Superior temporal gyrus (tissue), 1 donor: Measurements from ENCODE around the gene PRDM16.
"Not testable (repeated sequence)": the region's sequence is repeated elsewhere in the genome, so short reads cannot be mapped to it uniquely, and the experiment has no call there.

ENCODE experiments used
- DNase-seq: peaks from one replicate; pipeline ENCODE4 v3.0.0-alpha.2; 2016; ENCODE audit errors: extremely low spot score

Gene PRDM16

DNA sequence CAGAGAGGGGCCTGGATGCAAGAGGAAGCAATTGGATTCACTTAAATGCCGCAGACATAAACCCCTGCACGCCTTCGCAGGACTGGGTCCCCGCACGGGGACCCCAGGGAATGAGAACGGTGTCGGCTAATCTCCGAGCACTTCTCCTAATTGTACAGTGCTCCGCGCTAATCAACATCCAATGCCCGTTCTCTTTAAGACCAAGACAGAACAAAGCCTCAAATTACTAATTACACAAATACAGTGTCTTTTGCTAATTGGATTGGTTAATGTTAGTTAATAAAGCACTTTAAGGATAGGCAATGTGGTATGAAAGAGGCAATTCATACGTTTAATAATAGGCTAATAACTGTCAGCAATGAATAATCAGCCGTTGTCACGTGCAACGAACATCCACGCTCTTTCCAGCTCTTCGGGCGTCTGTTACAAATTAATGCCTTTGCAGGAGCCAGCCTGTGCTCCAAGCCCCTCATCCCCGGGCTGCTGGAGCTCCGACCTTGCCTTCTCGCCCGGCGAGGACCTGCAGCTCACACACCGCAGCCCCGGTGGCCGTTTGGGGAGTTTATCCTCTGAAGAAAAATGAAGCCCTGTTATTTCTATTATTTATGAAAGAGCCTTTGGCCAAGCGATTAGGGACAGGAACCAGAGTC lies 157.8 kb downstream of the PRDM16 start:
- no peak for DNase-seq

DNA sequence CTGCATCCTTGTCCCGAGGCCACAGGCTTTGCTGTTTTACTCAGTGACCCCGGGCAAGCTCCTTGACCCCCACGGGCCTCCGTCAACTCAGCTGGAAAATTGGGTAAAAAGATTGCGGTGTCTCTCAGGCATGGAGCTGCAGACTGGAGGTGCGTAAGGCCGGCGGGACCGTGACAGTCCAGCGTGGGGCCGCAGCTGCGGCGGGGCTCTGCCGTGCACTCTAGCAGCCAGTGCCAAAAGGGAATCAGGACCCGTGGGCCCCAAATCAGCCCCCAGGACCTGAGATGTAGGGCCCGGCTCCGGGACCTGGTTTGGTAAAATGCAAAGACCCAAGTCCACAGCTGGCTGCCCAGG lies 158.3 kb downstream of the PRDM16 start:
- DNase-seq = no peak

DNA sequence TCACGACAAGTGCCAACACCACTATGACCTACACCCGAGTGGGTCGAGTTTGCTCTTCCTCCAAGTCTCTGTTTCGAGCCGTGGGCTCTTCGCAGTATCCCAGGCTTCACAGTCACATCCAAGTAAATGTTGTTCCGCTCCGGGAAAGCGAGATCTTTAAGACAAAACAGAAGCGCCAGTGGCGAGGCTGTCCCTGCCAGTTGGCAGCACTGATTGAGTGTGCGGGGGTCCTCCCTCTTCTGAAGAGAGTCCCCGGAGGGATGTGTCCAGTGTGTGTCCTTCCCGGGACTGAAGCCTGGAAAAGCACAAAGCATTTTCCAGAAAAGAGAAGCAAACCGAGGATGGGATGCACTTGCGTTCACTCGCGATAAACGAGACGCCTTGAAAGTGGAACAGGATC lies 158.9 kb downstream of the PRDM16 start:
- DNase-seq = no peak

DNA sequence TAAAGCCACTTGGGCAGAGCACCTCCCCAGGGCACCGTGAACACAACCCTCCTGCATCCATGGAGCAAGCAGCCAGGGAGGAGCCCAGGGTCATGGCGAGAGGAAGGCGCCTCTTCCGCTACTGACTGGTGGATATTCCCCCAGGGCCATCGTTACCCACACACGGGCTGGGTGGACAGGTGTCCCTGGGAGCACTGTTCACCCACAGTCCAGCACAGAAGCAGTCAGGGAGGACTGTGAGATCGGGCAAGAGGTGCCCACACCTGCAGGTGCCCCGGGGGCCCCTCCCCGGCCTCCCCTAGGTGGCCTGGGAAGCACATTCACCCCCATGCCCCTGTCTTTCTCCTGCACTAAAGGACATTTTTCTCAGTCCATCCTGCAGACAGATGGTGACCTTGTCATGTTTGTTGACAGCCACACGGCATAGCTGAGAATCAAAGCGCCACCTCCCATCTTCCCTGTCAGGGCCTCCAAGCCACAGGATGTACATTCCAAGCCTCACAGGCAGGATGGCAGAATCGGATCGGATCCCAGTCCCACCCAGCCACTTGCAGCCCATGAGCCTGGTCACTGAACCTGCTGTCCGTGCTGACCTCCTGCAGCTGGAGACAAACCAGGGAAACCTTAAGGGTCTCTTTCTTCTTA lies 160.2 kb downstream of the PRDM16 start:
- DNase-seq = no peak

DNA sequence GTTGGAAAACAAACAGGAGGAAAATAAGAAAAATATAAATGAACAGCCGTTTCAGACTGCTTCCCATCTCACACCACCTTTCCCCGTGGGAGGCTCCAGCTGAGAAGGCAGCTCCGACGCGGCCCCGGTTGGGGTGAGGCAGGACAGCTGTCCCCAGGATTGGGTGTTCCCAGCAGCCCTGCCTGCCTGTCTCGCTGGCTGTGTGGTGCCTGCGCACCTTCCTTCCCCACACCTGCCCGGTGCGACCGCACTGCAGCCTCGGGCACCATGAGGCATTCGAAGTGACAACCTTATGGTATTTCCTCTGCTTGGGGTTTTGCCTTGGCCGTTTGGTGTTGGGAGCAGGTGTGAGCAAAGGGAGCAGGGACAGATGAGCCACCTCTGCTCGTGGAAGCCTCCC lies 161.6 kb downstream of the PRDM16 start:
- no peak for DNase-seq

DNA sequence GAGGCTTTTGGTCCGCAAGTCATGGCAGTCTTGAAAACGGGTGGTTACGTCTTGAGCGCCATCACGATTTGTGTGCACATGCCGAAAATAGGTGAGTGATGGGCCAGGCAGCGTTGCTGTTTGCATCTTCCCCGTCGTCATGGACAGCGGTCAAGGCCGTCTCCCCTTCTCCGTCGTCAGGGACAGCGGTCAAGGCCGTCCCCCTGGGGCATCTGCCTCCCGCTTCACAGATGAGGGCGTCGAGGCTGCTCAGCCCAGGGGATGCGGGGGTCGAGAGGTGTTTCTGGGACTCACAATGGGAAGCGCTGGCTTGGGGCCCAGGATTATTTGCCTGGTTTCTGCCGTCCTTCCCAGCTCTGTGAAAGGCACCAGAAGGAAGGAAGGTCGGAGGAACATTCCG lies 162.2 kb downstream of the PRDM16 start:
- DNase-seq = no peak

DNA sequence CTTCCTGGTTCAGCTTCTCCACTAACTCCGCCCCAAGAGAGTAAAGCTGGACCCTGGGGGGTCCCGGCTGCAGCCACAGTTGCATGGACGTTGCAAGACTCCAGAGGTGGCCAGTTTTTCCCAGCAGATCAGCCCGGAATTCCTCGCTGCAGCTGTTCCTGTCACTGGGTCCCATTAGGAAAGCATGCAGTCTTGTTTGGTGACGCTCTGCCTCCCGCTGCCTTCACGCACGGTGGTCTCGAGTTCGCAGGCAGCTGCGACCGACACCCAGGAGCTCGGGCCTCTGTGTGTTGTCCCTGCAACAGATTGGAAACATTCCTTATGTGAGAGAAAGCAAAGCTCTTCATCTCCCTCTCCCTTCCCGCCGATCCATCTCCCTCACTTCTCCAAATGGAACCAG lies 162.8 kb downstream of the PRDM16 start:
- DNase-seq = no peak

DNA sequence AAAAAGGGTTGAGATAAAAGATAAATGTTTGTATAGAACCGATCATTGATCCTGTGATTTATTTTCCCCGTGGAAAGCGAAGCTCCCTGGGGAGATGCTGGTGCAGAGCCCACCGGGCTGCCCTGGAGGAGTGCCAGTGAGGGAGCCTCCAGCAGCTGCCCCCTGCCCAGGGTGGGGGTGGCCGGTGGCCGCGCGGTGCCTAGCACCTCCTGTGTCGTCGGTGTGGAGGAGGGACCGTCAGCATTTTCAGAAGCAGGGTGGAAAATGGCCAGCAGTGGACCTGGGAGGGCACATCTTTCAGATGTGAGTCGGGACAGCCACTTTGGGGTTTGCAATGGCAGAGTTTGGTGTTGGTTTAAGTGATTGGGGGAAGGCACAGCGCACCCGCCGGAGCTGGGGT lies 164.0 kb downstream of the PRDM16 start:
- no peak for DNase-seq

DNA sequence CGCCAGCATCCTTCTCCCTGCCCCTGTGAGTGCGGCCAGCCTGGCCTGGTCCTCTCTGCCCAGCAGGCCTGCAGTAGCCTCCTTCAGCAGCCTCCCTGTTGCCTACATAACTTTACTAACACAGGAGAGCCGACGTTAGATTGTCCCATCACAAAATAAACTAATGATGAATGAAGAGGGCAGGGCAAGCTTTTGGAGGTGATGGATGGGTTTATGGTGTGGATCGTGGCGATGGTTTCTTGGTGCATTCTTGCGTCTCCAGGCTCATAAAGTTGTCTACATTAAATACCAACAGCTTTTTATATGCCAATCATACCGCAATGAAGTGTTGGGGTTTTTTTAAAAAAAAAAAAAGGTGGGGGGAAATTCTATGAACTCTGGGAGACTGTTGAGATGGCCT lies 164.5 kb downstream of the PRDM16 start:
- no peak for DNase-seq

DNA sequence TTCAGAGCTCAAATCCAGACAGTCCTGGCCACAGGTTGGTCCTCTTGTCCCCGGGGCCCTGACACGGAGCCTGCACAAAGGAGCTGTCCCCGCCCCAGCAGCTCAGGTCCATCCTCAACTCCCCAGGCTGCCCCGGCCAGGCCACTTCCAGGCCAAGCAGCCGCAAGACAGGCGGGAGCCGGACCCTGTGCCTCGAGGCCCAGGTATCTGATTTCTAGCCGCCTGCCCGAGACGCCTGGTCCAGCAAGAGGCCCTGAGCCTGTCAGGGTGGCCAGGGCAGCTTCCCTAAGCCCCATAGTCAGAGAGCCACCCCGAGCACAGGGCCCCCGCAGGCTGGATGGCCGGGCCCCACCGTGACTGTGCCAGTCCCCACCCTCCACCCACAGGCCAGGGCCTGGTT lies 165.3 kb downstream of the PRDM16 start:
- no peak for DNase-seq

DNA sequence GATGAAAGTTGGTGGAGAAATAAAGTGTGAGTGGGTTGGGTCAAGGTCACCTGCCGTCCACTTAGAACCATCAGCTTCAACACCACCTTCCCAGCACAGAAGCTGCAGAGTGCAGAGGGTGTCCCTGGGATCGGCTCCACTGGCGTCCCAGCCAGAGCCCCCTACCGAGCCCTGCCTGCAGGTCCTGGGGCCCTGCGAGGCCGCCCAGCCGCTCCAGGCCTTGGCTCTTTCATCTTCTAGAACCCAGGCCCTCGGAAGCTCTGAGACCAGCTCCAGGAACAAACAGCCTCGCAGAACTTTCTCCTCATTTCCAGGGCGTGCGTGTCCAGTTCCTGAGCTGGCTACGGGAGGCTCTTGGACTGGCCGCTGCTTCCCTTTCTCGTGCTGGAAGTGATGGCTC lies 166.0 kb downstream of the PRDM16 start:
- DNase-seq = no peak

DNA sequence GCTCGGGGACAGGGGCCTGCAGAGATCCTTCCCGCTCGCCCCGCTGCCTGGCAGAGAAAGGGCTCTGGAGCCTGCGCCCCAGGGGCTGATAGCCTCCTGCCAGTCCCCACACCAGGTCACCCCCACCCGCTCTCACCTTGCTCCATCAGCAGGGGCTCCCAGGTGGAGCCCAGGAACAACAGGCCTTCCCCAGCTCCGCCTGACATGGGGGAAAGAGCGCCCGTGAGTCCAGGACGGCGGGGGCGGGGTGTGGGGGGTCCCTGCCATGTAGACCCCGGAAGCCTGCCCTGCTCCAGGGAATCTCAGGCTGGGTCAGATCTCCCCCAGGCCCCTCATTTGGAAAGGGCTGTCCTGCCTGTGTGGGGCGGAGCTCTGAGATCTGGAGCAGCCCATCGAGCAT lies 166.5 kb downstream of the PRDM16 start:
- DNase-seq = no peak

DNA sequence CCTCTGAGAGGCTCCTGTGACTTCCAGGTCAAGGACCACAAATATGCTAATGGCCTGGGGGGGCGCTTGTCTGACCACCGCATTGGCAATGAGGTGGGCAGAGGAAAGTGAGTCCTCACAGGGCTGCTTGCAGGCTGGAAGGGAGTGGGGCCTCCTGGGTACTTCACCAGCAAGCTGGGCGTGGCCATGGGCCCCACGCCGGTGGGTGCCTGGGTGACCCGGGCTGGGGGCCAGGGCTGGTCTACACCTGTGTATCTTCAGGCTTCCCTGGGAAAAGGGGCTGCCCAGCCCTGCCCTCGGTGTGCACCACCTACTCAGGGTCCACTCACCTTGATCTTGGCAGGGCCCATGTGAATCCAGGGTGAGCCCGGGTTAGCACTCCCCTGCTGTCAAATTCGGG lies 167.4 kb downstream of the PRDM16 start:
- DNase-seq = no peak

DNA sequence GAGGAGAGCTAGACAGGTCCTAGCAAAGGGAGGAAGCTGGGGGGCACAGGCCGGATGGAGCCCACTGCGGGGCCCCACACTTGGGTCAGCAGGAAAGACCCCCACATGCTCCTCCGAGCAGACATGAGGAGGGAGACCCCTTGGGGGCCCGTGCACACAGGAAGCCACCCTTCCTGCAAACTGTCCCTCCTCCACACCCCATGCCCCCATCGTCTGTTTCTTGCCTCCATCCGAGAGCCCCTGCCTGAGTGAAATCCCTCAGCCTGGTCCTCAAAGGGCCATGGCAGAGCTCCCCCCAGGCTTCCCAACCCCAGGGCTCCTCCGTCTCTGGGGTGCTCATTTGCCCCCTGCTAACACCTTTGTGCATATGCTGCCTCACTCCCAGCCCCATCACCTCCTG lies 168.0 kb downstream of the PRDM16 start:
- DNase-seq = no peak

DNA sequence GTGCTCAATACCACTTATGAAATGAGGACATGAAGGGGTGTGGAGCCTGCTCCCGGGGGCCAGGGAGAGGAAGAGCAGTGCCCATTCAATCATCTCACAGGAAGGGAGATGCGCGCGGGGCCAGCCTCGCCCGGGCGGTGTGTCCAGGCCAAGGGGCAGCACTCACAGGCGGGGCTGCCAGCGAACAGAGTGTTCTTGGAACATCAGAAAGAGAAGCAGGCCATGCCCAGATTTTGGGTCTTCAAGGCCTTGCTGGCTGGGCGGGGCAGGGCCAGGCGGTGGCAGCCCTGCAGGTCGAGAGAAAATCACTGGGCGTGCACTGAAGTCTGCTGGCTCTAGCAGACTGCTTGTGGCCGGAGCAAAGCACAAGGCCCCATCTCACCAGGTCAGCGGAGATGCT lies 168.6 kb downstream of the PRDM16 start:
- no peak for DNase-seq

DNA sequence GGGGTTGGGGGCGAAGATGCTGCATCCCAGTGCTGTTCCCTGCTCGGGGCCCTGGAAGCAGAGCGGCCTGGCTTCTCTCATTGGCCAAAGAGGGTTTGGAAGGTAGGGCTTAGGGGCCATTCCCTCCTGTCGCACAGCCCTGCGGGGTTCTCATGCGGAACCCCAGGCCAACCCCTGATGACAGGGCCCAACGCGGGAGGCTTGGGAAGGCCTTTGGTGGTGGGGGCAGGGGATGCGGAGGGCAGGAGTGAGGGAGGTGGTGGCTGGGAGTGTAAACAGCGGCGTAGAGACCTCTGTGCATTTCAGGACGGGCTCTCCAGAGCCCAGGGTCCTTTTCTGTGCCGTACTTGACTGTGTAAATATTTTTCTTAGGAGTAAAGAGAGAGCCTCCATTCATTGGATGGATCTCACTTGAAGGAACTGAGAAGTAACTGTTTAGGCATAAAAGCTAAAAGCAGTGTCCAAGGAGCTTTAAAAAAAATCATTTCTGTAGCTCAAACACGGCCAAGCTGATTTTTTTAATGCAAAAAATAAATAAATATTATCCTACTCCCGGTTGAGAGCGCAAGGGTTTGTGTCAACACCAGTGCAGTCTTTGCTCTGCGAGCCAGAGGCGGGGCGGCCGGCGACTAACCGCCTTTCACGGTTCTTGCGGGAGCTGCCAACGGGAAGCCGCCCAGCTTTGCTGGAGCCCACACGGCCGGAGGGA lies 169.1 kb downstream of the PRDM16 start:
- DNase-seq = no peak

DNA sequence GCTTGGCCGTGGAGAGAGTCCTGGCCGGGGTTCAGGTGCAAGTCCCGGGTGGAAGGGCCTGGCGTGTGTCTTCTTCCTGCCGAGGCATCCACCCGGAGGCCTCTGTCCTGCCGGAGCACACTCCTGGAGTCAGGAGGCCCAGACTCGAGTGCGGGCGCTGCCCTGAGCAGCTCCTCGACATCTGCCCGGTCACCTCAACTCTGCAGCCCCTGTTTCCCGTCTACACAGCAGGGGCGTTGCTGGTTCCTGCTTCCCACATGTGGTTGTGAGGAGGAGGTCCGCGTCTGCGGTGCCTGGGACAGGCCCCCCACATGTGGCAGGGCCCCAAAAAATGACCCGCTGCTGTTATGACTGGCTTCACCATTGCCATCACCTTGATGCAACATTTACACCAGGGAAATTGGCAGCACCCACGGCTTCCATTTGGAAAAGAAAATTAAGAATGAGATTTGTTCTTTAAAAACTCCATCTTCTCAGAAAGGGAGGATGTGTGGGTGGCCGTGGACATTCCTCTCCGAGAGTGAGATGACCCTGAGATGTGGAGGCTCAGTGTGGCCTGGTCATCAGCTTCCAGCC lies 169.8 kb downstream of the PRDM16 start:
- DNase-seq = no peak

DNA sequence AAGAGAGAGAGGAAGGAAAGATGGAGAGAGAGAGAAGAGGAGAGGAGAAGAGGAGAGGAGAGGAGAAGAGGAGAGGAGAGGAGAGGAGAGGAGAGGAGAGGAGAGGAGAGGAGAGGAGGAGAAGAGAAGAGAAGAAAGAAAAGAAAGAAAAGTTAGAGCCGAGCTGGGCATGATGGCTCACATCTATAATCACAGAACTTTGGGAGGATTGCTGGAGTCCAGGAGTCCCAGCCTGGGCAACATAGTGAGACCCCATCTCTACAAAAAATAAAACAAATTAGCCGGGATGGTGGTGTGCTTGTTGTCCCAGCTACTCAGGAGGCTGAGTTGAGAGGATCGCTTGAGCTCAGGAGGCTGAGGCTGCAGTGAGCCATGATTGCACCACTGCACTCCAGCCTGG lies 171.0 kb downstream of the PRDM16 start:
- DNase-seq = not testable (repeated sequence)

DNA sequence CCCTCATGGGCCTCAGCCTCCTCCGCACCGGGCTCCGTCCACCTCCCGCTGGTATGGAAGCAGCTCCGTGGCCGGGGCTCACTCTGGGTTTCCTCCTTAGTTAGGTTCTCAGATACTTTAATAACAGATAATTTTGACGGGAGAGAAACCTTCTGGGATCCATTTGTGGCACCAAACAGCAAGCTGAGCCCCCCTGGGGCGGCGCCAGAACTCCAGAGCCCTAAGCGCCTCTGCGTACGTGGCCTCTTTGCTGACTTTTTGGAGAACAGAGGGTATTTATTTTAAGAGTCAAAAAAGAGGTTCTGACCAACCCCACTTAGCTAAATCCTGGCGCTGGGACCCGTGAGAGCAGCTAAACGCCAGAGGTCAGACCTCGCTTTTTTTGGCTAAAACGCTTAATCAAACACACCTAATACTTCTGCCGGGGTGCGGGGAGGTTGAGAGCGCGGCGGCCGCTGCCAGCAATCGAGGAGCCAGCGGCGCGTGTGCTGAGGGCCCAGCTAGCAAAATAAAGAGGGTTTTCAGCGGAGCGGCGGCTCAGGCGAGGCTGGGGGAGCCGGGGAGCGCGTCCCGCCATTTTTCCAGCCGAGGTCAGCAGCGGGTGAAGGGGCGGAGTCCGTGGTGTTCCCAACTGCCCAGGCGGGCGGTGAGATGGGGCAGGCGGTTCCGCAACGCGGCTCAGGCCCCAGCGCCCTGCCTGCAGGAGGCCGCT lies 171.7 kb downstream of the PRDM16 start:
- no peak for DNase-seq

DNA sequence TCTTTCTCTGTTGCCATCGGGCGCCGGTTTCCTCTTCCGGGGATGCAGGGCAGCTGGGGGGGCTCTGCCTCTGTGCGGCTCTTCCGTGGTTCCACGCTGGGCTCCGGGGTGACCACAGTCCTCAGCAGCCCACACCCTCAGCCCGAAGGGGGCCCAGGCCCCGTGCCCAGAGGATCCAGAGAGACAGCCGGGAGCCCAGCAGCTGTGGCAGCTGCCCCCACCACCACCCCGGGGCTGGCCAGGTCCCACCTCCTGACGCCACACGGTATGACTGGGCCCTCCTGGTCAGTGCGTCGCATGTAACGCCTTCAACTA lies 172.2 kb downstream of the PRDM16 start:
- DNase-seq = no peak

DNA sequence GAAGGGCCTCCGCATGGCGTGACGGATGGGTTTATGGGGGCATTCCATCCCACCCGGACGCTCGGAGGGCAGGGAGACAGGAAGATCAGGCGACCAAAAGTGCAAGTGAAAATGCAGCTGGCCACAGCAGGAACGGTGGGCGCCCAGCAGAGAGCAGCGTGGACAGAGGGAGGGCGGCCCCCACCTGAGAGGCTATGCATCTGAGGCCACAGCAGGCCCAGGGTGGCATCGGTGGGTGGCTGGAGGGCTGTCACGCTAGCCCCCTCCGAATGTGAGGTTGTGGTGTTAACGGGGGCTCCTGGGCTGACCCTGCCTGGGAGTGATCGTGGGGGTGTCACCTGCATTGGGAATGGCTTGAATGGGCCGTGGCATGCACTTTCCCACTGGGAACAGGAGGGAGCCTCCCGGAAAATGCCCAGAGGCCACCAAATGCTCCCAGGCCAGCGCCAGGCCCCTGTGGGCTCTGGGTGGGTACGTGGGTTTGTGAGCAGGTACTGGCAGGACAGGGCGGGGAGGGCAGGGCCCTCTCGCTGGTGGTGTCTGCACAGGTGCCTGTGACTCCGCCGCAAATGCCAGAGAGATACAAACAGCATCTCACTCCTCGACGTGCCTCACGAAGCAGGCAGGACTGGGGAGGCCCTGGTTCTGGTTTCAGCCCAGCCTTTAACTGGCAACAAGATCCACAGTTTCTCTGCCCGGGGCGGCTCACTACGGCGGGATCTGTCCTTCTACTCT lies 172.8 kb downstream of the PRDM16 start:
- no peak for DNase-seq
